GM21423 (cell line): ENCODE data around the gene MTRFR.
"Not testable (repeated sequence)": the region's sequence is repeated elsewhere in the genome, so short reads cannot be mapped to it uniquely, and the experiment has no call there.

Experiments used
- ATAC-seq: cut with Tn5 transposase; IDR thresholded peaks from one replicate; pipeline ENCODE4 v1.9.1; 2021; ENCODE audit warnings: mild to moderate bottlenecking, moderate library complexity; ENCODE audit not compliant: unreplicated experiment

Gene MTRFR

GRCh38 chr12:123248996-123249741 is 15.9 kb downstream of the MTRFR start:
- ATAC-seq: not testable (repeated sequence)

GRCh38 chr12:123250471-123251383 is 17.5 kb downstream of the MTRFR start:
- ATAC-seq: no peak

GRCh38 chr12:123251403-123252076 is 18.3 kb downstream of the MTRFR start:
- ATAC-seq: no peak

GRCh38 chr12:123252365-123252764 is 19.1 kb downstream of the MTRFR start:
- ATAC-seq: not testable (repeated sequence)

GRCh38 chr12:123253641-123254459 is 20.6 kb downstream of the MTRFR start:
- no peak for ATAC-seq

GRCh38 chr12:123254853-123255446 is 21.7 kb downstream of the MTRFR start:
- no peak for ATAC-seq

GRCh38 chr12:123258593-123258992 is 25.4 kb downstream of the MTRFR start:
- no peak for ATAC-seq

- no peak for ATAC-seq
These were observed 26.8 kb downstream of the MTRFR start for GRCh38 chr12:123260081-123260480.

- ATAC-seq: no peak
These were observed 28.0 kb downstream of the MTRFR start for GRCh38 chr12:123261196-123261595.

- no peak for ATAC-seq
These were observed 30.1 kb downstream of the MTRFR start for GRCh38 chr12:123263196-123263817.

GRCh38 chr12:123264642-123265041 is 31.4 kb downstream of the MTRFR start:
- ATAC-seq: no peak

- ATAC-seq: no peak
These were observed 32.8 kb downstream of the MTRFR start for GRCh38 chr12:123265851-123266678.

- ATAC-seq: no peak
These were observed 33.5 kb downstream of the MTRFR start for GRCh38 chr12:123266679-123267277.

GRCh38 chr12:123267335-123267920 is 34.2 kb downstream of the MTRFR start:
- no peak for ATAC-seq

GRCh38 chr12:123267991-123268843 is 35.0 kb downstream of the MTRFR start:
- no peak for ATAC-seq

- ATAC-seq: no peak
These were observed 35.6 kb downstream of the MTRFR start for GRCh38 chr12:123268850-123269249.

GRCh38 chr12:123269395-123269892 is 36.2 kb downstream of the MTRFR start:
- no peak for ATAC-seq
